DMS153 (cell line): ENCODE results near the gene SMYD3.
"Not testable (repeated sequence)": the region's sequence is repeated elsewhere in the genome, so short reads cannot be mapped to it uniquely, and the experiment has no call there.

Experiments
- DNase-seq: peaks from one replicate; lab custom pipeline; 2025; lab: John Stamatoyannopoulos, UW

SMYD3 gene

DNA sequence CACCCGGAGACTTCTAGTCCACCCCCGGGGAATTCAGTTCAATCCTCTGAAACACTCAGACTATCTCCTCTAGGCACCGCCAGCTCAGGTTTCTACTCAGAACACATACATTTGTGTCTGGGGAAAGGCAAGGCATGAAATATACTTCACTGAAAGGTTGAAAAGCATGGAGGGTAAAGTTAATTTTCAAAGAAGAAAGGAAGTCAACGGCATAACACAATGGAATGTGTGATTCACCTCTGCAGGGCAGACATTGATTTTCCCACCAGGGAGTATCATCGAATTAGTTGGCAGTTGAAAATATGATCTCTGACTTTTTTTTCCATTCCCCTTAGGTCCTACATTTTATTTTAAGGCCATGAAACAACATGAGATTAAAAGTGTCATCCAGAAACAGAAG lies 669.4 kb downstream of the SMYD3 start:
- DNase-seq: no peak

DNA sequence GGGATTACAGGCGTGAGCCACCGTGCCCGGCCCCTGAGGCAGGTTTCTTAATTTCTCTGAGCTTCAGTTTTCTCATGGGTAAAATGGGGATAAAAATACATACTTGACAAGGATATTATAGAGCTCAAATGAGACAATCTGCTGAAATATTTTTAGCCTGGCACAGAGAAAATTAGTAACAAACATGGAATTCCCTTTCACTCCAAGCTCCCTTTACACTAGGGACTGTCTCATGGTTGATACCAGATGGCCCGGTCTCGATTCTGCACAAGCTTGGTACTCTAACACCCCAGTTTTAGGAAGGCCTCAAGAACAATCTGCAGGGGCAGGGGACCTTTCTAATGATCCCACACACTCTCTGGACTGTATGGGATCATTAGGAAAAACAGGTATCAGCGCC lies 671.7 kb downstream of the SMYD3 start:
- DNase-seq: no peak

DNA sequence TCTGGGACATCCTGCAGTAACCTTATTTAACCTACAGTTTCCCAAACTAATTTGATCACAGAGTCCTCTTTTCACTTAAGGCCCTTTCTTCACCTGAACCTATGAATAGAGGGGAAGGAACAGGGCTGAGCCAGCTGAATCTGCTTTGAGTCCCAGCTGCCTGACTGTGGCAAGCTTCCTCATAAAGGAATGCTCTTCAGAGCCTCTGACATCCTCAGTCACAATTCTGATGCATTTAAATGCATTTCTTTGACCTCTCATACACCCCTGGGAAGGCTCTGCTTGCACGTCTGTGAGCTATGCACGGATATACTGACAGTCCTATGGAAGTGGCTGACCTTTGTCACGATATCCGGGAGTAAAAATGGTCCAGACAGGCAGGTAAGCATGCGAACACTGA lies 673.1 kb downstream of the SMYD3 start:
- no peak for DNase-seq

GRCh38 chr1:245832771-245833527 lies 674.1 kb downstream of the SMYD3 start:
- DNase-seq: no peak

DNA sequence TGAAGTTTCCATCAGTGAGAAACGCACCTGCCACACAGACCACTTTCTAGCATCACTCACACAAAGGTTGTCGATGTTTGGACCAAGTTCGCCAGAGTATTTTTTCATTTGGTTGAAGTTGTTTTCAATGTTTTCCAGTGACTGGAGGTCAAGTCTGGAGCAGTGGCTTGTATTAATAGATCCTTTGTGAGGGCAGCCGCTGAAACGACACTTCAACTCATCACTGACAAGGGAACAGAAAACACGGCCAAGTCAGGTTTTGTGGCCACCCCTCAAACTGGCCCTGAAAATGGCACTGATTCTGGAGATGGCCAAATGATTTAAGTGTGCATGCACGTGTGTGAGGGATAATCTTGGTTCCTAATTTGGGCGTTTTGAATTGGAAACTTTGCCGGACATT lies 675.6 kb downstream of the SMYD3 start:
- no peak for DNase-seq

DNA sequence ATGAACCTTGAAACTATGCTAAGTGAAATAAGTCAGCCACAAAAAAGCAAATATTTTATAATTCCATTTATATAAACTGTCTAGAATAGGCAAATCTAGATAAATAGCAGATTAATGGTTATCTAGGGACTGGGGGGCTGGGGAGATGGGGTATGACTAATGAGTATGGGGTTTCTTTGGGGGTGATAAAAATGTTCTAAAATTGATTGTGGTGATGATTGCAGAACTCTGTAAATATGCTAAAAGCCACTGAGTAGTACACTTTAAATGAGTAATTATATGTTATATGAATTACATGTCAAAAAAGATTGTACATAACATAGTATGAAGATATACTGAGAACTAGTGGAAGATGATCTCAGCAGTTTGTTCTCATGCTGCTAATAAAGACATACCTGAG lies 677.3 kb downstream of the SMYD3 start:
- DNase-seq: no peak

GRCh38 chr1:245829194-245829593 lies 677.9 kb downstream of the SMYD3 start:
- DNase-seq: no peak

- no peak for DNase-seq
Observed at GRCh38 chr1:245827301-245827700, 679.8 kb downstream of the SMYD3 start.

GRCh38 chr1:245825128-245825901 lies 681.8 kb downstream of the SMYD3 start:
- no peak for DNase-seq

- DNase-seq: no peak
Observed at GRCh38 chr1:245823408-245824147, 683.5 kb downstream of the SMYD3 start.

- DNase-seq: no peak
Observed at GRCh38 chr1:245822996-245823395, 684.1 kb downstream of the SMYD3 start.

DNA sequence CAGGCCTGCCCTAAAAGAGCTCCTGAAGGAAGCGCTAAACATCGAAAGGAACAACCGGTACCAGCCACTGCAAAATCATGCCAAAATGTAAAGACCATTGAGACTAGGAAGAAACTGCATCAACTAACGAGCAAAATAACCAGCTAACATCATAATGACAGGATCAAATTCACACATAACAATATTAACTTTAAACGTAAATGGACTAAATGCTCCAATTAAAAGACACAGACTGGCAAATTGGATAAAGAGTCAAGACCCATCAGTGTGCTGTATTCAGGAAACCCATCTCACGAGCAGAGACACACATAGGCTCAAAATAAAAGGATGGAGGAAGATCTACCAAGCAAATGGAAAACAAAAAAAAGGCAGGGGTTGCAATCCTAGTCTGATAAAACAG lies 688.7 kb downstream of the SMYD3 start:
- DNase-seq: not testable (repeated sequence)

DNA sequence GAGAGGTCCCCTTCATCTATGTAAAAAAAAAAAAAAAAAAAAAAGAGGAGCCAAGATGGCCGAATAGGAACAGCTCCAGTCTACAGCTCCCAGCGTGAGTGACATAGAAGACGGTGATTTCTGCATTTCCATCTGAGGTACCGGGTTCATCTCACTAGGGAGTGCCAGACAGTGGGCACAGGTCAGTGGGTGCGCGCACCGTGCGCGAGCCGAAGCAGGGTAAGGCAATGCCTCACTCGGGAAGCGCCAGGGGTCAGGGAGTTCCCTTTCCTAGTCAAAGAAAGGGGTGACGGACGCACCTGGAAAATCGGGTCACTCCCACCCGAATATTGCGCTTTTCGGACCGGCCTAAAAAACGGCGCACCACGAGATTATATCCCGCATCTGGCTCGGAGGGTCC lies 690.6 kb downstream of the SMYD3 start:
- DNase-seq: not testable (repeated sequence)

DNA sequence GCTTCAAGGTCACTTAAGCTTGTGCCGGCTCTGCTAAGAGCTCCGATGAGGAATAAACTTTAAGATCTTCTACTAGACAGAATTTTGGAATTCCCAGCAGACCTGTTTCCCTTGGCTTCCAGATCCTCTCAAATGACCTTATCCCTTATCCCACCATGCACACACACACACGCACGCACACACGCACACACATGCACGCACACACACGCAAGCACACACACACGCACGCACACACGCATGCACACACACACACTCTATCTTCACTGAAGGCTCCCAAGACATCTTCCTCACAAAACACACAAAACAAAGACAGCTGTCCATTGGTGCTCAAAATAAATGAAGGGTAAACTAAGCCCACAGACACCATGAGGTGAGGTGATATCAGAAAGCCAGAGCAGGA lies 692.4 kb downstream of the SMYD3 start:
- DNase-seq: no peak

- no peak for DNase-seq
Observed at GRCh38 chr1:245812278-245812677, 694.8 kb downstream of the SMYD3 start.

- DNase-seq: peak; percentile 57
Observed at GRCh38 chr1:245810789-245811337, 696.2 kb downstream of the SMYD3 start.

GRCh38 chr1:245810181-245810769 lies 696.8 kb downstream of the SMYD3 start:
- no peak for DNase-seq

DNA sequence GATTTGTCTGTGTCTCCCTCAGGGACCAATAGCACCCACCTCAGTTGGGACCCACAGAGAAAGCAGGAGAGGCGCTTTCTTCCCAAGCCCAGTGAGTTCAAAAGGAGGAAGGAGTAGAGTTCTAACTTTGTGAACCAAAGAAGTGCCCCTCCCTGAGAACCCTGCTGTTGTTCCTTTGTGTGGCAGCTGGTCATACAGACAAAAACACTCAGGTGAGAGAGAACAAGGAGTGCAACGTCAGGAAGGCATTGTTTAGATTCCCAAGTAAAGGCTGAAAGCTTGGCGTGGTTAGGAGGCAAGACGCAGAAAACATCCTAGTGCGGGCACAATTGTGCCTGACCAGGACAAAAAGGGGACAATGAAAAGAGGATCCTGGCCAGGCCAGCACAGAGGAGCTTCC lies 697.7 kb downstream of the SMYD3 start:
- no peak for DNase-seq

DNA sequence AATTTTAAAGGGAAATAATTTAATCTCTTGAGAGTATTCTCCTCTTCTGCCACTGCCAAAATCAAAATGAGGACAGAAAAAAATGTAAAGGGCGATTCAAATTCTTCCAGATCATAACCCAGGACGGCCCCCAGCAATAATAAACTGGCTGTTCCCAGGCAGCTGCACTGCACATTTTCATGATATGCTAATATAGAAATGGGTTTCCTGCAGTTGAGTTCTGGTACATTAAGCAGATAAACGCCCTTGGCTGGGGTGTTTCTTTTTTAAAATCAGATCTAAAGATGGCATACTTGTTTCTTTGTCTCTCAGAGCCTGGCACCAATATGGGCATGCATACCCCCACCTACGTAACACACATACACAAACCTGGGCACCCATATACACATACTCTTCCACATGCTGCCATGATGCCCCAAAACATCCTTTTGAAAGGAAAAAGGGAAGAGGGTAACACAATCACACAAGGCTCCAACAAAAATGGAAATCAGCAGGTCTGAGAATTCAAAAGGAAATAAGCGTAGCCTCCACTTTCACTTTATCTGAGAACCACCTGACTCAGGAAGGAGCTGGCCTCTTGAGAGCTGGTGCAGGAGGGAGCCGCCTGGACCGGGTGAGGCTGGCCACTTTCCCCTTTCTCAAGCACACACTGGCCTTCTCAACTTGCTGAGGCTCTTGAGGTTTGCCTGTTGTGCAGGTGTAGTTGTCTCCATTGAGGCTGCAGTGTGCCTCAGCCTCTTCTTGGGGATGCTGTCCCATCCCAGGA lies 698.9 kb downstream of the SMYD3 start:
- DNase-seq: peak; percentile 58

- DNase-seq: peak; percentile 89
Observed at GRCh38 chr1:245807306-245807705, 699.8 kb downstream of the SMYD3 start.

DNA sequence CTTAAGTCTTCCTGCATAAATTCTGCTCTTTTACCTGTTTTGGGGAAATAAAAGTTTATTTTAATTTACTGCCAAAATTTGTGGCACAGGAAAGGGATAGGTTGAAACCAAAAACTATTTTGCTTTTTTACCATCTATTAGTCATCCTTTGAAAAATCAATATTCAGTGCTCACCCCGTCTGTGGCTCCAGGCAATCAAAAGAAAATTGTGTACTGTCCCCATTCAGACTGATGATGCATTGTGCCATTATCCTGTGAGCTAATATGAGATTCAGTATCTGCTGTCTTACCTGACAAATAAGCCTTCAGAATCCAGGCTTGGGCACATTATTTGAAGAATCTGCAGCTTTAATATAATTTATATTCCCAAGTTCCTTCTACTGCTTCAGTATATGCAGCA lies 701.5 kb downstream of the SMYD3 start:
- DNase-seq: no peak
